ENCODE measurements around the gene CD27. TPM values are rescaled to one million over a fixed set of nuclear protein-coding genes. Genes with fewer than 3 reads are reported as not detected.

Gene CD27
- total RNA-seq, 1 donor from 2014 or later = not detected

DNA sequence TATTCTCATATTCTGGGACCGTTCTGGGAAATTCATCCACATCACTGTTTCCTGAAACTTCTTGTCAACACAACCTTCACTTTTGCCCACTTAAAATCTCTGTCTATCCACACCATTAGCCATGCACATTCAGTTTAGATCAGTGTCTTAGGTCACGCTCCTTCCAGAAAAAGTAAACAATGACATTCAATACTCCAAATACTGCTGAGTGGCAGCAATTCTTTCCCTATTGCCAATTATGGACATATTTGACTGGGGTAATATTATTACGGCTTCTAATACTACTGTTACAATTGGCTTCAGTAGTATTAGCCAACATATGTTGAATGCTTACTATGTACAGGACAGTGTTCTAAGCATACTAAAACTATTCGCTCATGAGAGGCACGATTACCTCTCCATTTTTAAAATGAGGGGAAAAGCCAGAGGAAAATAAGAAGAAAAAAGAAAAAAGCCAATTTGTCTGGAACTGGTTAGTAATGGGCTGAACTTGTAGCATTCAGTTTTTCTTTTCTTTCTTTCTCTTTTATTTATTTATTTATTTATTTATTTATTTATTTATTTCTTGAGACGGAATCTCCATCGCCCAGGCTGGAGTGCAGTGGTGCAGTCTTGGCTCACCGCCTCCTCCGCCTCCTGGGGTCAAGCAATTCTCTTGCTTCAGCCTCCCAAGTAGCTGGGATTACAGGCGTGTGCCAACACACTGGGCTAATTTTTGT lies 37.4 kb upstream of the CD27 start:
- DNase-seq (ENCODE audit: low spot score in 2 of 2, unreplicated experiment in 2 of 2) = no peak
- H3K4me1 Mint-ChIP-seq = no peaks in the 10 kb centered on the region
- H3K4me3 Mint-ChIP-seq = no peak overlapping the region
- H3K36me3 Mint-ChIP-seq = peaks cover 14% of the 10 kb centered on the region
- peaks cover 17% of the 10 kb centered on the region for H3K9me3 Mint-ChIP-seq
- H3K27ac Mint-ChIP-seq = no peak overlapping the region
- TF ChIP-seq, protein P1, sequence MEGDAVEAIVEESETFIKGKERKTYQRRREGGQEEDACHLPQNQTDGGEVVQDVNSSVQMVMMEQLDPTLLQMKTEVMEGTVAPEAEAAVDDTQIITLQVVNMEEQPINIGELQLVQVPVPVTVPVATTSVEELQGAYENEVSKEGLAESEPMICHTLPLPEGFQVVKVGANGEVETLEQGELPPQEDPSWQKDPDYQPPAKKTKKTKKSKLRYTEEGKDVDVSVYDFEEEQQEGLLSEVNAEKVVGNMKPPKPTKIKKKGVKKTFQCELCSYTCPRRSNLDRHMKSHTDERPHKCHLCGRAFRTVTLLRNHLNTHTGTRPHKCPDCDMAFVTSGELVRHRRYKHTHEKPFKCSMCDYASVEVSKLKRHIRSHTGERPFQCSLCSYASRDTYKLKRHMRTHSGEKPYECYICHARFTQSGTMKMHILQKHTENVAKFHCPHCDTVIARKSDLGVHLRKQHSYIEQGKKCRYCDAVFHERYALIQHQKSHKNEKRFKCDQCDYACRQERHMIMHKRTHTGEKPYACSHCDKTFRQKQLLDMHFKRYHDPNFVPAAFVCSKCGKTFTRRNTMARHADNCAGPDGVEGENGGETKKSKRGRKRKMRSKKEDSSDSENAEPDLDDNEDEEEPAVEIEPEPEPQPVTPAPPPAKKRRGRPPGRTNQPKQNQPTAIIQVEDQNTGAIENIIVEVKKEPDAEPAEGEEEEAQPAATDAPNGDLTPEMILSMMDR (IDR thresholded peaks at IDR 0.05; ENCODE audit: unreplicated experiment) = no peak
- no peaks in the 10 kb centered on the region for H3K27me3 Mint-ChIP-seq (ENCODE audit: low read depth)

DNA sequence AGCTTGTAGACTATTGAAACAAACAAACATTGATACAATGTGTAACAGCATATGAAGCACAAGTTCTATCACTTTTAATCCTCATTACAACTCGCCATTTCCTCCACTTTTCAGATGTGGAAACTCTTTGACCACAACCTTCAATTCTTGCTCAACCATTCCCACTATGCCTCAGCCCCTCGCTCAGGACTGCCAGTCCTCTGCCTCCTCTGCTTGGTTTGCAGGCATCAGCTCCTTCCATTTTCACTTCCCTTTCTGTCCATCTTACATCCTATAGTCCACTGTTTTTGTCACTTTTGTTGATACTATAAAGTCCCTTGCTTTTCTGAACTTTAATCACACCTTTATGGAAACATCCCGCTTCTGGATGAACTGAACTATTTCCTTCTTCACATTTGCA lies 28.2 kb upstream of the CD27 start:
- Mint-ChIP-seq H3K36me3 (peaks cover 7% of the 10 kb centered on the region), H3K27ac (no peak overlapping the region), H3K4me3 (no peak overlapping the region), H3K9me3 (peaks cover 9% of the 10 kb centered on the region), H3K4me1 (no peaks in the 10 kb centered on the region), H3K27me3 (ENCODE audit: low read depth) (no peaks in the 10 kb centered on the region)
- TF ChIP-seq, protein P1 (IDR thresholded peaks at IDR 0.05; ENCODE audit: unreplicated experiment) = no peak
- no peak for DNase-seq (ENCODE audit: low spot score in 2 of 2, unreplicated experiment in 2 of 2)

DNA sequence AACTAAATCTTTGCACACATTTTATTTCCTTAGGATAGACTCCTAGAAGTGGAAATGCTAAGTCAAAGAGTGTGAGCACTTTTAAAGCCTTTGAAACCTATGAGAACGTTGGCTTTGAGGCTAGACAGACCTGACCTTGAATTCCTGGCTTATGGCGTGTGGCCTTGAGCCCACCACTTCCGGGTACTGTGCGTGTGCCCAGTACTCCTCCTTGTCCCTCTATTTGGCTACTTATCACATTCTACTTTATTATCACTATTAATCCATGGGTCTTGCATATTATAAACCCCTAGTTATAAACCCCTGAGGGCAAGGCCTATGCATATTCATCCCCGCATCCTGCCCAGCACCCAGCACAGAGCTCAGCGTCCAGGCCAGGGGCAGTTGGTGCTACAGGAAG lies 26.0 kb upstream of the CD27 start:
- peaks cover 9% of the 10 kb centered on the region for H3K9me3 Mint-ChIP-seq
- no peaks in the 10 kb centered on the region for H3K4me1 Mint-ChIP-seq
- no peaks in the 10 kb centered on the region for H3K27me3 Mint-ChIP-seq (ENCODE audit: low read depth)
- H3K36me3 Mint-ChIP-seq = peaks cover 5% of the 10 kb centered on the region
- H3K27ac Mint-ChIP-seq = no peak overlapping the region
- H3K4me3 Mint-ChIP-seq = no peak overlapping the region
- TF ChIP-seq, protein P1 (IDR thresholded peaks at IDR 0.05; ENCODE audit: unreplicated experiment) = no peak
- no peak for DNase-seq (ENCODE audit: low spot score in 2 of 2, unreplicated experiment in 2 of 2)

DNA sequence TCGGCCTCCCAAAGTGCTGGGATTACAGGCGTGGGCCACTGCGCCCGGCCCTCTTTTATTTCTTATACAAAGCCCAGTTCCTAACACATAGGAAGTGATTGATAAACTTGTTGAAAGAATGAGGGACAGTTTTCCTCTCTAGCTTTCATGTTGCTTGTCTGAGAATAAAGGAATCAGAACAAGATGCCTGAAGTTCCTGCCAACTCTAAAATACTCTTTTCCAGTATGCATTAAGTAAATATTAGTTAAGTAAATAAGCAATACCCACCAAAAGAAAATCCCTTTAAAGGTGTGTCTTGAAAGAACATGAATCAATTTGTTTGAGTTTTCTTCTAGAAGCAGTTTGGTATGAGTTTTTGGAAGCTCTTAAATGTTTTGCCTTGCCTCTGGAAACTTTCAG lies 24.4 kb upstream of the CD27 start:
- no peaks in the 10 kb centered on the region for H3K27me3 Mint-ChIP-seq (ENCODE audit: low read depth)
- H3K4me1 Mint-ChIP-seq = no peaks in the 10 kb centered on the region
- DNase-seq (ENCODE audit: low spot score in 2 of 2, unreplicated experiment in 2 of 2) = no peak
- no peak overlapping the region for H3K27ac Mint-ChIP-seq
- peaks cover 5% of the 10 kb centered on the region for H3K36me3 Mint-ChIP-seq
- H3K9me3 Mint-ChIP-seq = peaks cover 9% of the 10 kb centered on the region
- H3K4me3 Mint-ChIP-seq = no peak overlapping the region
- TF ChIP-seq, protein P1 (IDR thresholded peaks at IDR 0.05; ENCODE audit: unreplicated experiment) = no peak

DNA sequence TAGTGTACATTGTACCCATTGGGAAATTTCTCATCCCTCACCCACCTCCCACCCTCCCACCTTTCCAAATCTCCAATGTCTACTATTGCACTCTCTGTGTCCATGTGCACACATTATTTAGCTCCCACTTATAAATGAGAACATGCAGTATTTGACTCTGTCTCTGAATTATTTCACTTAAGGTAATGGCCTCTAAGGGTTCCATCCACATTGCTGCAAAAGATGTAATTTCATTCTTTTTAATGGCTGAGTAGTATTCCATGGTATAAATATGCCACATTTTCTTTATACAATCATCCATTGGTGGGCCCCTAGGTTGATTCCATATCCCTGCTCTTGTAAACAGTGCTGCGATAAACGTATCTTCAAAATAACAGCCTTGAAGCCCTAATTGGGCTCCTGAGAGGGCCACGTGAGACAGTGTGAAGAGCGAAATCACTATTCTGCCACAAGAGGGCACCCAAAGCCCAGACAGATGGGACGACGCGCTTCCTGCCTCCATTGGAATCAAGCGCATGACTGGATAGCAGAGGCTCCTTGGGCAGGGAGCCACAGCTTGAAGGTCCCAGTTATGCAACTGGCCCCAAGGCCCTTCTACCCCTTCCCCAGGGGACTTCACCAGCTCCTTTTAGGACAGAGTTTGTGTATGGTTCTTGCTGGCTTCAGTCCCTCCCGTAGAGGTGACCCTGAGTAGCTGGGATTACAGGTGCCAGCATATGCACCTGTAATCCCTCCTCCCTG lies 21.3 kb upstream of the CD27 start:
- H3K27ac Mint-ChIP-seq = no peak overlapping the region
- H3K4me1 Mint-ChIP-seq = no peaks in the 10 kb centered on the region
- H3K9me3 Mint-ChIP-seq = no peaks in the 10 kb centered on the region
- TF ChIP-seq, protein P1 (IDR thresholded peaks at IDR 0.05; ENCODE audit: unreplicated experiment) = peak; percentile 51
- no peaks in the 10 kb centered on the region for H3K27me3 Mint-ChIP-seq (ENCODE audit: low read depth)
- no peak overlapping the region for H3K4me3 Mint-ChIP-seq
- H3K36me3 Mint-ChIP-seq = no peaks in the 10 kb centered on the region
- peak in 1 of 2 experiments; percentile 65 for DNase-seq (ENCODE audit: low spot score in 2 of 2, unreplicated experiment in 2 of 2)
